Kidney tubule cell (primary cell): ENCODE results near the gene WNT9B.

Experiments
- DNase-seq: peaks from one replicate; pipeline ENCODE4 v3.0.0-alpha.2; 2018; ENCODE audit warnings: low spot score

The WNT9B gene

GRCh38 chr17:46884552-46884951 lies 33.2 kb downstream of the WNT9B start:
- DNase-seq, result no peak

GRCh38 chr17:46885415-46886309 lies 34.3 kb downstream of the WNT9B start:
- no peak for DNase-seq

- no peak for DNase-seq
Observed at GRCh38 chr17:46886310-46886663, 34.9 kb downstream of the WNT9B start.

- DNase-seq, result no peak
Observed at GRCh38 chr17:46887717-46888116, 36.3 kb downstream of the WNT9B start.

GRCh38 chr17:46888727-46889126 lies 37.3 kb downstream of the WNT9B start:
- no peak for DNase-seq

- DNase-seq, result no peak
Observed at GRCh38 chr17:46889519-46889918, 38.1 kb downstream of the WNT9B start.

GRCh38 chr17:46889992-46890564 lies 38.7 kb downstream of the WNT9B start:
- DNase-seq, result no peak

- DNase-seq, result no peak
Observed at GRCh38 chr17:46890638-46891037, 39.3 kb downstream of the WNT9B start.

GRCh38 chr17:46892192-46892703 lies 40.9 kb downstream of the WNT9B start:
- no peak for DNase-seq

- DNase-seq, result no peak
Observed at GRCh38 chr17:46894024-46894423, 42.6 kb downstream of the WNT9B start.

GRCh38 chr17:46894476-46895151 lies 43.2 kb downstream of the WNT9B start:
- no peak for DNase-seq

- no peak for DNase-seq
Observed at GRCh38 chr17:46895171-46895570, 43.8 kb downstream of the WNT9B start.

GRCh38 chr17:46896991-46897390 lies 45.6 kb downstream of the WNT9B start:
- DNase-seq, result no peak

GRCh38 chr17:46898364-46898763 lies 47.0 kb downstream of the WNT9B start:
- no peak for DNase-seq

- no peak for DNase-seq
Observed at GRCh38 chr17:46898860-46899259, 47.5 kb downstream of the WNT9B start.

GRCh38 chr17:46901291-46901690 lies 49.9 kb downstream of the WNT9B start:
- no peak for DNase-seq

GRCh38 chr17:46903762-46904672 lies 52.6 kb downstream of the WNT9B start:
- DNase-seq, result no peak

GRCh38 chr17:46908068-46908737 lies 56.8 kb downstream of the WNT9B start:
- no peak for DNase-seq

GRCh38 chr17:46910179-46910927 lies 59.0 kb downstream of the WNT9B start:
- DNase-seq, result no peak

- no peak for DNase-seq
Observed at GRCh38 chr17:46911311-46911710, 59.9 kb downstream of the WNT9B start.

GRCh38 chr17:46915596-46915995 lies 64.2 kb downstream of the WNT9B start:
- no peak for DNase-seq
